Measurements from ENCODE around the gene C3orf80. TPM values are rescaled to one million over a fixed set of nuclear protein-coding genes. Genes with fewer than 3 reads are reported as not detected.

The C3orf80 gene
- total and polyA plus RNA-seq, 2 experiments from 2014 or later = 0.46 to 0.47 TPM

DNA sequence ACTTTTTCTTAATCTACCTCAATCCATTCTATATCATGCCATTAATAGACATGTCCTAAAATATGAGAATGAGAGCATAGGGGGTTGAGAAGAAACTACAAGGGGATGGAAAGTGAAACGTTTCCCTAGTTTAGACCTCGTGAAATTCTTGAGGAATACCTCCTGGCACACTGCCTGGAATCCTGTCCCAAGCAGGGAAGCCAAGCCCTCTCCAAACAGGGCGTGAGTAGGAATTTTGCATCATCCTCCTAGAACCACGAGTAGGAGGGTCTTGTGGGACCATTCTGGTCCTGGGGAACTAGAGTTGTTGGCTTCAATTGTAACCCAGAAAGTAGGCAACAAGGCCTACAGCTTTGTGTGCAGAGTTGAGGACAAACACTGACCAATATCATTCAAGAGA lies 19.6 kb upstream of the C3orf80 start:
- Histone ChIP-seq H3K36me3 (replicated peaks; ENCODE audit: insufficient read depth, low read depth) (no peaks in the 10 kb centered on the region), H3K27me3 (no peaks in the 10 kb centered on the region), H2AFZ (no peak overlapping the region), H3K4me2 (no peak overlapping the region), H3K9me3 (ENCODE audit: low read depth) (no peaks in the 10 kb centered on the region), H3K9me2 (replicated peaks; ENCODE audit: insufficient read depth) (no peaks in the 10 kb centered on the region), H3K79me2 (no peaks in the 10 kb centered on the region), H3K4me3 (no peak overlapping the region), H4K20me1 (ENCODE audit: insufficient read depth, poor library complexity, severe bottlenecking) (no peaks in the 10 kb centered on the region), H3K4me1 (ENCODE audit: insufficient read depth) (no peaks in the 10 kb centered on the region), H3K27ac (no peak overlapping the region)
- TF ChIP-seq EZH2phosphoT487 (IDR thresholded peaks at IDR 0.05; ENCODE audit: low read depth, severe bottlenecking, unreplicated experiment) (no peak), EZH2 (IDR thresholded peaks at IDR 0.05; ENCODE audit: borderline replicate concordance) (no peak)
- TF ChIP-seq, protein P1, sequence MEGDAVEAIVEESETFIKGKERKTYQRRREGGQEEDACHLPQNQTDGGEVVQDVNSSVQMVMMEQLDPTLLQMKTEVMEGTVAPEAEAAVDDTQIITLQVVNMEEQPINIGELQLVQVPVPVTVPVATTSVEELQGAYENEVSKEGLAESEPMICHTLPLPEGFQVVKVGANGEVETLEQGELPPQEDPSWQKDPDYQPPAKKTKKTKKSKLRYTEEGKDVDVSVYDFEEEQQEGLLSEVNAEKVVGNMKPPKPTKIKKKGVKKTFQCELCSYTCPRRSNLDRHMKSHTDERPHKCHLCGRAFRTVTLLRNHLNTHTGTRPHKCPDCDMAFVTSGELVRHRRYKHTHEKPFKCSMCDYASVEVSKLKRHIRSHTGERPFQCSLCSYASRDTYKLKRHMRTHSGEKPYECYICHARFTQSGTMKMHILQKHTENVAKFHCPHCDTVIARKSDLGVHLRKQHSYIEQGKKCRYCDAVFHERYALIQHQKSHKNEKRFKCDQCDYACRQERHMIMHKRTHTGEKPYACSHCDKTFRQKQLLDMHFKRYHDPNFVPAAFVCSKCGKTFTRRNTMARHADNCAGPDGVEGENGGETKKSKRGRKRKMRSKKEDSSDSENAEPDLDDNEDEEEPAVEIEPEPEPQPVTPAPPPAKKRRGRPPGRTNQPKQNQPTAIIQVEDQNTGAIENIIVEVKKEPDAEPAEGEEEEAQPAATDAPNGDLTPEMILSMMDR (IDR thresholded peaks at IDR 0.05; ENCODE audit: poor library complexity) = no peak
- 72% methylated on average over 4 of the region's 4 CpGs for WGBS (ENCODE audit: low lambda C conversion rate, missing lambda C conversion rate)
- DNase-seq (ENCODE audit: low spot score) = no peak

DNA sequence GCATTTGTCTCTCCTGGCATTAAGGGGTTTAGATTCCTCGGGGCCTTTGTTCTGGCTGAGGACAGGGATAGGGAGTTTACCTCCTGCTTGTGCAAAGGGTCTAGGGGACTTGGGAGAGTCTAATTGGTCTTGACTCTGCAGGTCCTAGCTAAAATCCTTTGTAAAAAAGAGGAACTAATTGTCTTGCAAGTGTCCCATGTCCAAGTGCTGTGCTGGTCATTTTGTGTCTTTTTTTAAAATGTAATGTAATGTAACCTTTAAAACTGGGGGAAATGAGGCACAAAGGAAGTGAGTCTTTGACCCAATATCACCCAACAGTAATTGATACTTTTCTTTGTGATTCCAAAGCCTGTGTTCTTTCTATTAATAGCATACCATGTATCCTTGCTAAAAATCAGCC lies 14.9 kb upstream of the C3orf80 start:
- Histone ChIP-seq H3K27me3 (no peaks in the 10 kb centered on the region), H3K4me2 (no peak overlapping the region), H3K79me2 (no peaks in the 10 kb centered on the region), H3K9me2 (replicated peaks; ENCODE audit: insufficient read depth) (no peaks in the 10 kb centered on the region), H3K27ac (no peak overlapping the region), H3K4me1 (ENCODE audit: insufficient read depth) (no peaks in the 10 kb centered on the region), H3K4me3 (no peak overlapping the region), H2AFZ (no peak overlapping the region), H4K20me1 (ENCODE audit: insufficient read depth, poor library complexity, severe bottlenecking) (no peaks in the 10 kb centered on the region), H3K36me3 (replicated peaks; ENCODE audit: insufficient read depth, low read depth) (no peaks in the 10 kb centered on the region), H3K9me3 (ENCODE audit: low read depth) (no peaks in the 10 kb centered on the region)
- DNase-seq (ENCODE audit: low spot score) = no peak
- TF ChIP-seq EZH2 (IDR thresholded peaks at IDR 0.05; ENCODE audit: borderline replicate concordance) = no peak
- TF ChIP-seq, protein P1 (IDR thresholded peaks at IDR 0.05; ENCODE audit: poor library complexity) = no peak
- TF ChIP-seq EZH2phosphoT487 (IDR thresholded peaks at IDR 0.05; ENCODE audit: low read depth, severe bottlenecking, unreplicated experiment) = no peak
- WGBS (ENCODE audit: low lambda C conversion rate, missing lambda C conversion rate) = 100% methylated on average over 1 of the region's 1 CpG

DNA sequence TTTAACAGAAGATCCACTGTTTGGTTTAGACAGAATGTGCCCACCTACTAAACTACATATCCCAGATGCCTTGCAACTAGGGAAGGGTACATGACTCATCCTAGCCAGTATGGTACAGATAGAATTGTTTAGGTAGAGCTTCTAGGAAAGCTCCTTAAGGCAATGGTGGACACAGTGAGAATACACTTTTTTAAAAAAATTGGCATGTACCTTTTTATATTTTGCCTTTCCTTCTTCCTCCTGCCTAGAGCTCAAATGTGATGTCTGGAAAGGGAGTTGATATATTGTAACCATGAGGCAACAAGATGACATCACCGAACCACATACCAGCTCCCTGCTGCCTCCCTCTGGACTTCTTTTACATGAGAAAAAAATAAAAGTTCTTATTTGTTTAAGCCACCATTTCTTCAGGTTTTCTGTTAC lies 14.4 kb upstream of the C3orf80 start:
- Histone ChIP-seq H2AFZ (no peak overlapping the region), H3K9me2 (replicated peaks; ENCODE audit: insufficient read depth) (no peaks in the 10 kb centered on the region), H4K20me1 (ENCODE audit: insufficient read depth, poor library complexity, severe bottlenecking) (no peaks in the 10 kb centered on the region), H3K4me1 (ENCODE audit: insufficient read depth) (no peaks in the 10 kb centered on the region), H3K36me3 (replicated peaks; ENCODE audit: insufficient read depth, low read depth) (no peaks in the 10 kb centered on the region), H3K79me2 (no peaks in the 10 kb centered on the region), H3K9me3 (ENCODE audit: low read depth) (no peaks in the 10 kb centered on the region), H3K27ac (no peak overlapping the region), H3K27me3 (no peaks in the 10 kb centered on the region), H3K4me3 (no peak overlapping the region), H3K4me2 (no peak overlapping the region)
- TF ChIP-seq EZH2 (IDR thresholded peaks at IDR 0.05; ENCODE audit: borderline replicate concordance) = no peak
- TF ChIP-seq, protein P1 (IDR thresholded peaks at IDR 0.05; ENCODE audit: poor library complexity) = peak; percentile 34
- WGBS (ENCODE audit: low lambda C conversion rate, missing lambda C conversion rate) = 74% methylated on average over 1 of the region's 1 CpG
- DNase-seq (ENCODE audit: low spot score) = peak; percentile 47

DNA sequence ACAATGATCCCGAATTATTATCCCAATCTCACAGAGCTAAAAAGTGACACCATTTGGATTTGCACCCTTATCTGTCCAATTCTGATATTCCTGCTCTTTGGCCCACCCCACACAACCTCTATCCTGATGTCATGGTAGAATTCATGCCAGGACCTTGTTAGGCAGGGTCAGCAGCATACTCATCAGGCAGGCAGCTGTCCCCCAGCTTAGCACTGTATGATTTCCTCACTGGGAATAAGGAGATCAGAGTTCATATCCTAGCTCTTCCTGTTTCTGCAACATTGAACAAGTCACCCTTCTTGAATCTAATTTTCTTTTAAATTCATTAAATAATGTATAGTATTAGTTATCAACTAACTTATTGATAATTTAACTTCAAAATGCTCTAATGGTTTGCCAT lies 12.0 kb upstream of the C3orf80 start:
- H3K36me3 ChIP-seq (replicated peaks; ENCODE audit: insufficient read depth, low read depth) = no peaks in the 10 kb centered on the region
- no peak for DNase-seq (ENCODE audit: low spot score)
- TF ChIP-seq, protein P1 (IDR thresholded peaks at IDR 0.05; ENCODE audit: poor library complexity) = no peak
- TF ChIP-seq EZH2 (IDR thresholded peaks at IDR 0.05; ENCODE audit: borderline replicate concordance) (no peak), EZH2phosphoT487 (IDR thresholded peaks at IDR 0.05; ENCODE audit: low read depth, severe bottlenecking, unreplicated experiment) (no peak)
- peaks cover 4% of the 10 kb centered on the region for H3K27me3 ChIP-seq
- no peaks in the 10 kb centered on the region for H3K4me1 ChIP-seq (ENCODE audit: insufficient read depth)
- no peaks in the 10 kb centered on the region for H3K79me2 ChIP-seq
- H4K20me1 ChIP-seq (ENCODE audit: insufficient read depth, poor library complexity, severe bottlenecking) = no peaks in the 10 kb centered on the region
- no peaks in the 10 kb centered on the region for H3K9me3 ChIP-seq (ENCODE audit: low read depth)
- 100% methylated on average over 1 of the region's 1 CpG for WGBS (ENCODE audit: low lambda C conversion rate, missing lambda C conversion rate)
- no peak overlapping the region for H3K4me3 ChIP-seq
- no peak overlapping the region for H3K4me2 ChIP-seq
- H3K27ac ChIP-seq = no peak overlapping the region
- H2AFZ ChIP-seq = no peak overlapping the region
- no peaks in the 10 kb centered on the region for H3K9me2 ChIP-seq (replicated peaks; ENCODE audit: insufficient read depth)
